ENCODE results near the gene MLPH.

The MLPH gene

GRCh38 chr2:237540823-237541222, 53.8 kb downstream of the MLPH start:
- Histone ChIP-seq H3K9me3 (replicated peaks; ENCODE audit: low read length) (no peaks in the 10 kb centered on the region), H3K9ac (ENCODE audit: low read depth, low read length) (no peak overlapping the region), H3K4me2 (ENCODE audit: low read length) (no peak overlapping the region), H3K36me3 (ENCODE audit: insufficient read depth, low read length) (peaks cover 68% of the 10 kb centered on the region), H3K4me3 (ENCODE audit: low read length) (no peak overlapping the region), H3K27me3 (ENCODE audit: control insufficient read depth, insufficient read depth, low read length) (no peaks in the 10 kb centered on the region), H3K4me1 (ENCODE audit: control insufficient read depth, insufficient read depth, low read length) (peaks cover 31% of the 10 kb centered on the region)

GRCh38 chr2:237541243-237541642, 54.2 kb downstream of the MLPH start:
- Histone ChIP-seq H3K4me3 (ENCODE audit: low read length) (no peak overlapping the region), H3K27me3 (ENCODE audit: control insufficient read depth, insufficient read depth, low read length) (no peaks in the 10 kb centered on the region), H3K4me1 (ENCODE audit: control insufficient read depth, insufficient read depth, low read length) (peaks cover 31% of the 10 kb centered on the region), H3K9me3 (replicated peaks; ENCODE audit: low read length) (no peaks in the 10 kb centered on the region), H3K4me2 (ENCODE audit: low read length) (no peak overlapping the region), H3K9ac (ENCODE audit: low read depth, low read length) (no peak overlapping the region), H3K36me3 (ENCODE audit: insufficient read depth, low read length) (peaks cover 68% of the 10 kb centered on the region)

DNA sequence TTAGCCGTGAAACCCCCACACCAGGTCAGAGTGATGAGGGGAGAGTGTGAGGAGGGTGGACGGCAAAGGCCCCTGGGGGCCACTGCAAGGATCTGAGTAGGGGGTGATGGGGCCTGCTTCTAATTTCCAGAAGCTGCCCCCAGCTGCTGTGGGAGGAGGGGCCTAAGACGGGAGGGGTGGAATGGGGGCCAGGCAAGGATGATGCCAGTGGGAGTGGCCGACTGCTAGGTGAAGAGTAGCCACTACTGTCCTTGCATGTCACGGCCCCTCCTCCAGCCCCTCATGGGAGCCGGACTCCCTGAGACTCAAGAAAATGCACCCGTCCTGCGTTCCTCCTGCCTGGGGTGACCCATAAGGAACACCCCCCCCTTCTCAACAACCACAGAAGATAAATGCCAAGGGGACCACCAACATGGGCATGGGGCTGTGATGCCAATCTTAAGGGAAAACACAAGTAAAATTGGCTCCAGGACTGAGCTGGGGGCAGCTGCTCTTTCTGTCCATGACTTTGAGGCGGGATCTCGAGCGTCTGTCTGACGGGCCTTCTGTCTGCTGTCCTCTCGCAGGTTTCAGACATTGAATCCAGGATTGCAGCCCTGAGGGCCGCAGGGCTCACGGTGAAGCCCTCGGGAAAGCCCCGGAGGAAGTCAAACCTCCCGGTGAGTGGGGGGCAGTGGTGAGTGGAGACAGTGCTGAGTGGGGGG, 55.1 kb downstream of the MLPH start:
- peaks cover 69% of the 10 kb centered on the region for H3K36me3 ChIP-seq (ENCODE audit: insufficient read depth, low read length)
- no peaks in the 10 kb centered on the region for H3K9me3 ChIP-seq (replicated peaks; ENCODE audit: low read length)
- no peaks in the 10 kb centered on the region for H3K27me3 ChIP-seq (ENCODE audit: control insufficient read depth, insufficient read depth, low read length)
- peaks cover 31% of the 10 kb centered on the region for H3K4me1 ChIP-seq (ENCODE audit: control insufficient read depth, insufficient read depth, low read length)
- H3K9ac ChIP-seq (ENCODE audit: low read depth, low read length) = no peak overlapping the region
- no peak overlapping the region for H3K4me3 ChIP-seq (ENCODE audit: low read length)
- H3K4me2 ChIP-seq (ENCODE audit: low read length) = no peak overlapping the region

GRCh38 chr2:237546040-237546875, 59.2 kb downstream of the MLPH start:
- H3K9ac ChIP-seq (ENCODE audit: low read depth, low read length) = no peak overlapping the region
- no peaks in the 10 kb centered on the region for H3K4me1 ChIP-seq (ENCODE audit: control insufficient read depth, insufficient read depth, low read length)
- H3K27me3 ChIP-seq (ENCODE audit: control insufficient read depth, insufficient read depth, low read length) = no peaks in the 10 kb centered on the region
- H3K4me3 ChIP-seq (ENCODE audit: low read length) = no peak overlapping the region
- H3K9me3 ChIP-seq (replicated peaks; ENCODE audit: low read length) = no peaks in the 10 kb centered on the region
- peaks cover 71% of the 10 kb centered on the region for H3K36me3 ChIP-seq (ENCODE audit: insufficient read depth, low read length)
- H3K4me2 ChIP-seq (ENCODE audit: low read length) = no peak overlapping the region

DNA sequence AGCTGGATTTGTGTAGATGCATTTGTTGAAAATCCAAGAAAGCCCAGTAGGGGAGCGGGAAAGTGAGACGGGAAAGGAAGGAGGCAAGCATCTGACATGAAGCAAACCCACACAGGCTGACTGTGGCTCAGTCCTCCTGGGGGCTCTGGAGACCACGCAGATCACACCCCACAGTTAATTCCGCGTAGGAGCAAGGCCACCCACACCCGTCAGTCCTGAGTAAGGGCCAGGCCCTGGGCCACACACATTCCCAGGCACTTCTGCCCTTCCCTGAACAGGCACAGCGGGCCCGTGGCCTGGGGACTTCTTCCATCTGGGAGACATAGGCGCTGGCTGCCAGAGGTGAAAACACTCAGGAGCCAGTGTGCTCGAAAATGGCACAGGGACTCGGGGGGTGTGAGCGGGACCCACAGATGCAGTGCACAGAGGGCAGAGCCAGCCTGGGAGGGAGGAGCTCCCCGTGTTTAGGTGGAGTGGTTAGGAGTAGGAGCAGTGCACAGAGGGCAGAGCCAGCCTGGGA, 59.9 kb downstream of the MLPH start:
- Histone ChIP-seq H3K4me3 (ENCODE audit: low read length) (no peak overlapping the region), H3K4me1 (ENCODE audit: control insufficient read depth, insufficient read depth, low read length) (no peaks in the 10 kb centered on the region), H3K9me3 (replicated peaks; ENCODE audit: low read length) (no peaks in the 10 kb centered on the region), H3K36me3 (ENCODE audit: insufficient read depth, low read length) (peaks cover 71% of the 10 kb centered on the region), H3K4me2 (ENCODE audit: low read length) (no peak overlapping the region), H3K27me3 (ENCODE audit: control insufficient read depth, insufficient read depth, low read length) (no peaks in the 10 kb centered on the region), H3K9ac (ENCODE audit: low read depth, low read length) (no peak overlapping the region)

GRCh38 chr2:237547841-237548416, 60.9 kb downstream of the MLPH start:
- Histone ChIP-seq H3K9ac (ENCODE audit: low read depth, low read length) (no peak overlapping the region), H3K9me3 (replicated peaks; ENCODE audit: low read length) (no peaks in the 10 kb centered on the region), H3K27me3 (ENCODE audit: control insufficient read depth, insufficient read depth, low read length) (no peaks in the 10 kb centered on the region), H3K4me1 (ENCODE audit: control insufficient read depth, insufficient read depth, low read length) (no peaks in the 10 kb centered on the region), H3K36me3 (ENCODE audit: insufficient read depth, low read length) (peaks cover 75% of the 10 kb centered on the region), H3K4me2 (ENCODE audit: low read length) (no peak overlapping the region), H3K4me3 (ENCODE audit: low read length) (no peak overlapping the region)

- no peak overlapping the region for H3K9ac ChIP-seq (ENCODE audit: low read depth, low read length)
- H3K9me3 ChIP-seq (replicated peaks; ENCODE audit: low read length) = peaks cover 8% of the 10 kb centered on the region
- no peaks in the 10 kb centered on the region for H3K4me1 ChIP-seq (ENCODE audit: control insufficient read depth, insufficient read depth, low read length)
- H3K4me2 ChIP-seq (ENCODE audit: low read length) = no peak overlapping the region
- H3K36me3 ChIP-seq (ENCODE audit: insufficient read depth, low read length) = peaks cover 88% of the 10 kb centered on the region
- H3K27me3 ChIP-seq (ENCODE audit: control insufficient read depth, insufficient read depth, low read length) = no peaks in the 10 kb centered on the region
- H3K4me3 ChIP-seq (ENCODE audit: low read length) = no peak overlapping the region
Measured at GRCh38 chr2:237549216-237549615, 62.2 kb downstream of the MLPH start.

- H3K4me3 ChIP-seq (ENCODE audit: low read length) = no peak overlapping the region
- H3K36me3 ChIP-seq (ENCODE audit: insufficient read depth, low read length) = peaks cover 94% of the 10 kb centered on the region
- H3K4me1 ChIP-seq (ENCODE audit: control insufficient read depth, insufficient read depth, low read length) = no peaks in the 10 kb centered on the region
- no peak overlapping the region for H3K9ac ChIP-seq (ENCODE audit: low read depth, low read length)
- H3K9me3 ChIP-seq (replicated peaks; ENCODE audit: low read length) = peaks cover 10% of the 10 kb centered on the region
- H3K4me2 ChIP-seq (ENCODE audit: low read length) = no peak overlapping the region
- H3K27me3 ChIP-seq (ENCODE audit: control insufficient read depth, insufficient read depth, low read length) = no peaks in the 10 kb centered on the region
Measured at GRCh38 chr2:237549643-237550415, 62.8 kb downstream of the MLPH start.

GRCh38 chr2:237551071-237551574, 64.1 kb downstream of the MLPH start:
- no peak overlapping the region for H3K9ac ChIP-seq (ENCODE audit: low read depth, low read length)
- no peak overlapping the region for H3K4me3 ChIP-seq (ENCODE audit: low read length)
- H3K4me1 ChIP-seq (ENCODE audit: control insufficient read depth, insufficient read depth, low read length) = no peaks in the 10 kb centered on the region
- H3K9me3 ChIP-seq (replicated peaks; ENCODE audit: low read length) = peaks cover 10% of the 10 kb centered on the region
- H3K27me3 ChIP-seq (ENCODE audit: control insufficient read depth, insufficient read depth, low read length) = no peaks in the 10 kb centered on the region
- H3K36me3 ChIP-seq (ENCODE audit: insufficient read depth, low read length) = peaks cover 95% of the 10 kb centered on the region
- H3K4me2 ChIP-seq (ENCODE audit: low read length) = no peak overlapping the region

DNA sequence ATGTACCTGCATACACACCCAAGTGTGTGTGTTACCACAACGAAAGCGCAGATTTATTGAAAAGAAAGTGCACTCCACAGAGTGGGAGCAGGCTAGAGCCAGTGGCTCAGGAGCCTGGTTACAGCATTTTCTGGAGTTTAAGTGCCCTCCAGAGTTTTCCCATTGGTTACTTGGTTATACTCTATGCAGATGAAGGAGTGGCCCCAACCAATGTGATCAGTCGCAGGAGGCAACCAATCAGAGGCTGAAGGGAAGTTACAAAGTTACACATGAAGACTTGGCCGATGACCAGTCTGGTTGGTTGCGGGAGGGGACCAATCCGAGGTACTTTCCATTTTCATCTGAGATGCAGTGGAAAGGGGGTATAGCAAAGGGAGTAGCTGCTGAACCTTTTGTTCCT, 65.9 kb downstream of the MLPH start:
- no peaks in the 10 kb centered on the region for H3K4me1 ChIP-seq (ENCODE audit: control insufficient read depth, insufficient read depth, low read length)
- H3K9ac ChIP-seq (ENCODE audit: low read depth, low read length) = no peak overlapping the region
- no peaks in the 10 kb centered on the region for H3K27me3 ChIP-seq (ENCODE audit: control insufficient read depth, insufficient read depth, low read length)
- no peak overlapping the region for H3K4me2 ChIP-seq (ENCODE audit: low read length)
- peaks cover 10% of the 10 kb centered on the region for H3K9me3 ChIP-seq (replicated peaks; ENCODE audit: low read length)
- H3K36me3 ChIP-seq (ENCODE audit: insufficient read depth, low read length) = peaks cover 93% of the 10 kb centered on the region
- no peak overlapping the region for H3K4me3 ChIP-seq (ENCODE audit: low read length)

DNA sequence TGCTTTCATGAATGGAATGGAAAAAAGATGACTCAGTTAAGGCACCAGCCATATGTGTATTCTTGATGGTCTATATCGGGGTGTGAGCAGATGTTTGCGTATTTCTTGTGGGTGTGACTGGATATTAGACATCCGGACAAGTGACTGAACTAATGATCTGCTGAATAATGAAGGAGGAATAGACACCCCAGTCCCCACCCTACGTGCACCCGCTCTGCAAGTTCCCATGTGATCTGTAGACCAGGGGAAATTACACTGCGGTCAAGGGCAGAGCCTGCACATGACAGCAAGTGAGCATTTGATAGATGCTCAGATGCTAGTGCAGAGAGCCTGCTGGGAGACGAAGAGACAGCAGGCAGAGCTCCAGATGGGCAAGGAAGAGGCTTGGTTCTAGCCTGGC, 66.9 kb downstream of the MLPH start:
- no peaks in the 10 kb centered on the region for H3K27me3 ChIP-seq (ENCODE audit: control insufficient read depth, insufficient read depth, low read length)
- no peak overlapping the region for H3K9ac ChIP-seq (ENCODE audit: low read depth, low read length)
- peaks cover 5% of the 10 kb centered on the region for H3K4me1 ChIP-seq (ENCODE audit: control insufficient read depth, insufficient read depth, low read length)

More for the DNA sequence above, 66.9 kb downstream of the MLPH start:
- H3K4me3 ChIP-seq (ENCODE audit: low read length) = no peak overlapping the region
- H3K4me2 ChIP-seq (ENCODE audit: low read length) = no peak overlapping the region
- peaks cover 10% of the 10 kb centered on the region for H3K9me3 ChIP-seq (replicated peaks; ENCODE audit: low read length)
- H3K36me3 ChIP-seq (ENCODE audit: insufficient read depth, low read length) = peaks cover 85% of the 10 kb centered on the region

Measured in skeletal muscle satellite cell (primary cell).